NT2/D1 (cell line): ENCODE measurements around the gene IGF2R.

Experiments
- DNase-seq: peaks from one replicate; pipeline ENCODE4 v3.0.0-alpha.2; 2011; ENCODE audit warnings: low read depth, low spot score
- H3K27me3 ChIP-seq: 2 replicates; pipeline ENCODE4 v1.6.0; 2011; ENCODE audit warnings: mild to moderate bottlenecking; ENCODE audit not compliant: insufficient read length, insufficient read depth
- H3K36me3 ChIP-seq: 2 replicates; pipeline ENCODE4 v1.6.1; 2011; ENCODE audit warnings: mild to moderate bottlenecking, low read length, mixed read lengths; ENCODE audit not compliant: insufficient read depth, insufficient read length
- H3K4me1 ChIP-seq: 2 replicates; pipeline ENCODE4 v1.5.1; 2011; ENCODE audit not compliant: insufficient read depth, insufficient read length
- H3K4me3 ChIP-seq: 2 replicates; pipeline ENCODE4 v1.5.1; 2011; ENCODE audit warnings: low read depth; ENCODE audit not compliant: insufficient read length
- H3K9ac ChIP-seq: 2 replicates; pipeline ENCODE4 v1.6.0; 2011; ENCODE audit warnings: low read depth; ENCODE audit not compliant: insufficient read length
- H3K9me3 ChIP-seq: 2 replicates; pipeline ENCODE4 v1.5.1; 2011; ENCODE audit warnings: mild to moderate bottlenecking, low read length; ENCODE audit not compliant: insufficient read depth
- SUZ12 ChIP-seq: IDR thresholded peaks from 2 replicates; pipeline ENCODE4 v1.6.1; 2011; ENCODE audit not compliant: insufficient read length, insufficient read depth; ENCODE audit errors: extremely low read depth
- YY1 ChIP-seq: IDR thresholded peaks from 2 replicates; pipeline ENCODE4 v1.6.1; 2011; ENCODE audit not compliant: insufficient read length, insufficient read depth
- ZNF274 ChIP-seq: IDR thresholded peaks from 2 replicates; pipeline ENCODE4 v1.6.1; 2011; ENCODE audit warnings: mild to moderate bottlenecking, low read depth, low read length

The IGF2R gene

DNA sequence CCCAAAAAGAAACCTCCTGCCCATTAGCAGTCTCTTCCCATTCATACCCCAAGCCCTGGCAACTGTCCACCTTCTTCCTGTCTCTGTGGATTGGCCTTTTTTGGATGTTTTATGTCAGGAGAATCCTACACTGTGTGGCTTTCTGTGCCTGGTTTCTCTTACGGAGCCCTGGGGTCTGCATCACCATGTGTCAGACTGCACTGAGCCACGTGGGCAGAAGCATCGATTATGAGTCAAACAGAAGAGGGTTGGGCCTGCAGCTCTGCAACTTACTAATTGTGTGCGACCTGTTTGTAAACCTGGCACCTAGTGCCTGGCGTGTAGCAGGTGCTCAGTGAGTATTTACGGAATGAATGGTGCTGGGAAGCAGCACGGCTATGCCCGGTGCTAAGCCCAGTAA, 62.6 kb downstream of the IGF2R start:
- H3K36me3 ChIP-seq, result peaks cover 67% of the 10 kb centered on the region
- peaks cover 13% of the 10 kb centered on the region; the same call in 1 of the 2 replicates for H3K9me3 ChIP-seq
- DNase-seq, result no peak
- H3K4me1 ChIP-seq, result peaks cover 7% of the 10 kb centered on the region
- no peak overlapping the region for H3K4me3 ChIP-seq
- no peak overlapping the region for H3K9ac ChIP-seq
- TF ChIP-seq YY1 (no peak), ZNF274 (no peak), SUZ12 (no peak)
- no peaks in the 10 kb centered on the region for H3K27me3 ChIP-seq

DNA sequence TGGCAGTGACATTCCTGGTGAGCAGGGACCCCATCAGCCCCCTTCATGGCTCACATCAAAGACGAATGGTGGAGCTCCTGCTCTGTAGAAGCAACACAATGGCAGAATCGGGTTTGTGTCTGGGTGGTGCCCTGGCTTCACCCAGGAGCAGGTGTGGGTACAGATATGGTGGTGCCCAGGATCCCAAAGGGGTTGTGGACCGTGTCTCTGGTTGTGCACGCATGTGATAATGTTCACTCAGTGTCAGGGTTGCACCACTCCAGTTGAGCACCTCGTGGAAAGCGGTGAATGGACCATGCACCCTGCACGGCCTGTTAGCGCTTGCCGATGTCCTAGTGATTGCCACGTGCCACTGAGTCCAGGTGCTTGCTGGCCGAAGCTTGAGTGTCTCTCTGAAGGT, 63.0 kb downstream of the IGF2R start:
- TF ChIP-seq YY1 (no peak), ZNF274 (no peak), SUZ12 (no peak)
- no peak overlapping the region for H3K9ac ChIP-seq
- peaks cover 67% of the 10 kb centered on the region for H3K36me3 ChIP-seq
- DNase-seq, result no peak
- H3K4me1 ChIP-seq, result peaks cover 7% of the 10 kb centered on the region
- peaks cover 9% of the 10 kb centered on the region; the same call in 1 of the 2 replicates for H3K9me3 ChIP-seq
- no peak overlapping the region for H3K4me3 ChIP-seq
- no peaks in the 10 kb centered on the region for H3K27me3 ChIP-seq

DNA sequence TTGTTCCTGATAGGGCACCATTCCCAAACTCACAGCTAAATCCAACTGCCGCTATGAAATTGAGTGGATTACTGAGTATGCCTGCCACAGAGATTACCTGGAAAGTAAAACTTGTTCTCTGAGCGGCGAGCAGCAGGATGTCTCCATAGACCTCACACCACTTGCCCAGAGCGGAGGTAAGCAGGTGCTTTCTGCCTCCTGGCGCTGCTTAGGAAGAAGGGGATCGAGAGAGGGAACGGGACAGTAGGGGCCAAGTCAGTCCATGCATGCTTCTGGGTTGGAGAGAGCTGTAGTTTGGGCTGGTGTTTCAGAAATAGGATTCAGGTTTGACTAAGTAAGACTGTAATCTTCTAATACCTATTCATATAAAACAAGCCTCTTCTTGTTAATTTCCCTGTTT, 63.7 kb downstream of the IGF2R start:
- peaks cover 7% of the 10 kb centered on the region for H3K4me1 ChIP-seq
- no peak overlapping the region for H3K4me3 ChIP-seq
- no peaks in the 10 kb centered on the region for H3K27me3 ChIP-seq
- H3K9ac ChIP-seq, result no peak overlapping the region
- no peak for TF ChIP-seq ZNF274
- no peak for TF ChIP-seq YY1
- no peak for TF ChIP-seq SUZ12
- H3K36me3 ChIP-seq, result peaks cover 65% of the 10 kb centered on the region
- peaks cover 2% of the 10 kb centered on the region; the same call in 1 of the 2 replicates for H3K9me3 ChIP-seq
- DNase-seq, result no peak

DNA sequence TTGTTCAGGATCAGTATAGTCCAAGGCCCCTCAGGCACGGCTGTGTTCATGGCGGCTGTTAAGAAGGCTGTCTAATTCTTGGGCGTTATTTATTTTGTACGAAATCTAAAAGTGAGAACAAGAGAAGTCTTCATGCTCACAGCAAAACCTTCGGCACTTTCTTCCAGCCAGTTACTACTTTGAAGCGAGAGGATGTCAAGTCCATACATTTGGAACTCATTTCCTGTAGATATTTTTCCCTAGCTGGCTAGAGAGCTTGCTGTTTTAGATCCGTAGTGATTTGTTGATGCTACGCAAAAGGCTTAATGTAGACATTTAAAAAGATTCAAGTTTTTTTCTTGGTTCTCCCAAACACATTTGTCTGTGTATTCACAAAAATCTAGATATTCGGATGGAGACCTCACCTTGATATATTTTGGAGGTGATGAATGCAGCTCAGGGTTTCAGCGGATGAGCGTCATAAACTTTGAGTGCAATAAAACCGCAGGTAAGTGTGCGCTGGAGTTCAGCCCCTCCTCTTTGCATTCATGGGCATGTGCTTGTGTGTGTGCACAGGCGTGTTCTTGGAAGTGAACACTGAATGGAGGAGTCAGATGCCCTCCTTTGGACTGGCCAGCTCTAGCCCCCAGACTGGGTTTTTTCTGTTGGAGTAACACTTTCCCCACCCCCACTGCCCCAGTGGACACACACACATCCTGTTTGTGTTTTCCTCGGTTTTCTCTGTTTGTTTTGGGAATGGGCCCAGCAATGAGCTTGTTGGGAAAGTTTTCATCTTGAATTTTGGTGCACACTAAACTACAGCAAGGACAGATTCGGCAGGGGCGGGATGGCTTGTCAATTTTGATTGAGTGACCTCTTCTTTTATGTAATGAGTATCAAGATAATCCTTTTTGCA, 65.4 kb downstream of the IGF2R start:
- Histone ChIP-seq H3K4me1 (peaks cover 7% of the 10 kb centered on the region), H3K9ac (no peak overlapping the region), H3K27me3 (no peaks in the 10 kb centered on the region), H3K9me3 (no peaks in the 10 kb centered on the region), H3K4me3 (no peak overlapping the region), H3K36me3 (peaks cover 64% of the 10 kb centered on the region)
- TF ChIP-seq ZNF274 (no peak), SUZ12 (no peak), YY1 (no peak)
- DNase-seq, result no peak

DNA sequence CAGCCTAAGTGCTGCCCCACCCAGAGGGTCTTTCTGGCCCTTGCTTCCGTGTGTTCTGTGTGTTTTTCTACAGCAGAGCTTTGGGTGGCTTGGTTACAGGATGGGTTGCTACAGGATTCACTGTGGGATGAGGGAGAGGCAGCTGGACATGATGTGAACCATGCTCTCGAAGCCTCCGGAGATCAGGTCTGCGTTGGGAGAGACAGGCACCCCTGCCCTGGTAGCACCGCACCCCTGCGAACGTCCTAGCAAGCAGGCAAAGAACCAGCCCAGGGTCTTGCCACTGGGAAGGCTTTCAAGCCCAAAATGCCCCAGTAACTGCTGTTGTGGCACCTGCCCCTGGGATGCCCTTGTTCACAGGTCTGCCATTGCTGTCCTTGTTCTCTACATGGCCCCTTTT, 66.4 kb downstream of the IGF2R start:
- Histone ChIP-seq H3K4me3 (no peak overlapping the region), H3K4me1 (no peaks in the 10 kb centered on the region), H3K9ac (no peak overlapping the region), H3K27me3 (no peaks in the 10 kb centered on the region), H3K9me3 (no peaks in the 10 kb centered on the region), H3K36me3 (peaks cover 68% of the 10 kb centered on the region)
- TF ChIP-seq ZNF274 (no peak), YY1 (no peak), SUZ12 (no peak)
- no peak for DNase-seq

DNA sequence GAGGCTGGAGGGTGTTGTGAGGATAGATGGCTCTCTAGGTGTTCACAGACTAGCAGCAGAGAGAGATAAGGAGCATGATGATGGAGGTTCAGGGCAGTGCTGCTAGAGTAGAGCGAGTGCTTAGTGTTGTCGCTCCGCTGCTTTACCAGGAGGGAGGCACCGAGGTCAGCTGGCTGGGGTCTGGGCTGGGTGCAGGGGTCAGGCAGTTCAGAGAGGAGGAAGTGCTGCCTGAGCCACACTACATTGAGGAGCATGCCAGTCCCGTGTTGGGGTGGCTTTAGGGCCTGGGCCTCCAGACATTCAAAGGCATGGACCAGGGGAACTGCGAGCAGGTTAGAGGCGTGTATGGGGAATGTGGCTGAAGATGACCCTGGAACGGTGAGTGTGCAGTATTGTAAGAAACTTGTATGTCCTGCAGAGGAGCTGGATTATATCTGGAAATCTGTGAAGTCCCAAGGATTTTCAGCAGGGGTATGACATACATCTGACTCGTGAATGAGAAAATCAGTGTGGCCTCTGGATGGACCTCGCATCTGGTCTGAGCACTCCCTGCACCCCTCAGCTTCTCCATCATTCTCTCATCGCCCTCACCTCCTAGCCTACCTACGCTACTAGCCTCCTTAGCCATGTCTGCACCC, 66.9 kb downstream of the IGF2R start:
- Histone ChIP-seq H3K9me3 (no peaks in the 10 kb centered on the region), H3K4me1 (no peaks in the 10 kb centered on the region), H3K4me3 (no peak overlapping the region), H3K36me3 (peaks cover 74% of the 10 kb centered on the region), H3K27me3 (no peaks in the 10 kb centered on the region), H3K9ac (no peak overlapping the region)
- DNase-seq, result no peak
- TF ChIP-seq SUZ12 (no peak), YY1 (no peak), ZNF274 (no peak)

DNA sequence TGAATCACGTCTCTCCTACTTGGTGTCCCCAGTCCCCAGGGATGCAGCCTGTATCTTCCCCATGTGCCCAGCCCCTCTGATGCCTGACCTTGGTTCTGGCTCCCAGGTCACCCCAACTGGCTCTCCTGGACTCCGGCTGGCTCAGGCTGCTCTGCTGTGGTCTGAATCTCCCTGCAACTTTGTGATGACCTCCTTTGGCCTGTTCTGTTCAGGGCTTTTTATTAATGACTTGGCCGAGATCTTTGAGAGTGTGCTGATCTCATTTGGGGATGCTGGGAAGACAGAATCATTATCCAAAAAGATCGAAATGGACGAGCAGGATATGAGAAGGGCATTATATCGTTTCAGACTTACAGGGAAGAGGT, 67.4 kb downstream of the IGF2R start:
- no peak for DNase-seq
- Histone ChIP-seq H3K4me1 (no peaks in the 10 kb centered on the region), H3K4me3 (no peak overlapping the region), H3K9me3 (no peaks in the 10 kb centered on the region), H3K27me3 (no peaks in the 10 kb centered on the region), H3K9ac (no peak overlapping the region), H3K36me3 (peaks cover 78% of the 10 kb centered on the region)
- TF ChIP-seq SUZ12 (no peak), YY1 (no peak), ZNF274 (no peak)
